DOHH2 (cell line): ENCODE measurements around the gene NUP160.
"Not testable (repeated sequence)": the region's sequence is repeated elsewhere in the genome, so short reads cannot be mapped to it uniquely, and the experiment has no call there.

ENCODE experiments used
- H3F3A ChIP-seq: fragments of 200-600 bp; sonication (generic), shearing (Covaris generic); 2 replicates; pipeline ENCODE4 v1.6.0; 2016; ENCODE audit warnings: antibody characterized with exemption, mild to moderate bottlenecking; ENCODE audit not compliant: control insufficient read depth, insufficient read depth
- H3K27ac ChIP-seq: fragments of 200-600 bp; sonication (generic); 2 replicates; pipeline ENCODE4 v1.5.1; 2014; ENCODE audit warnings: low read depth, mild to moderate bottlenecking, low read length, moderate library complexity
- H3K27me3 ChIP-seq: fragments of 200-600 bp; sonication (generic); 2 replicates; pipeline ENCODE4 v1.6.1; 2014; ENCODE audit warnings: mild to moderate bottlenecking, low read length, mixed read lengths; ENCODE audit not compliant: control insufficient read depth
- H3K36me3 ChIP-seq: fragments of 200-600 bp; sonication (generic); 2 replicates; pipeline ENCODE4 v1.6.1; 2014; ENCODE audit warnings: mild to moderate bottlenecking, low read length, moderate library complexity, mixed read lengths; ENCODE audit not compliant: control insufficient read depth
- H3K4me1 ChIP-seq: fragments of 200-600 bp; sonication (generic); 2 replicates; pipeline ENCODE4 v1.6.1; 2014; ENCODE audit warnings: mild to moderate bottlenecking, low read length, mixed read lengths; ENCODE audit not compliant: control insufficient read depth
- H3K4me2 ChIP-seq: fragments of 200-600 bp; sonication (generic); 2 replicates; pipeline ENCODE4 v1.6.0; 2014; ENCODE audit warnings: mild to moderate bottlenecking, low read length, moderate library complexity
- H3K4me3 ChIP-seq: fragments of 200-600 bp; sonication (generic); 2 replicates; pipeline ENCODE4 v1.5.1; 2014; ENCODE audit warnings: mild to moderate bottlenecking, low read length, mixed read lengths
- H3K79me2 ChIP-seq: fragments of 200-600 bp; sonication (generic); 2 replicates; pipeline ENCODE4 v1.6.1; 2014; ENCODE audit warnings: mild to moderate bottlenecking, low read length, mixed read lengths; ENCODE audit not compliant: control insufficient read depth
- H3K9me2 ChIP-seq: fragments of 200-600 bp; sonication (generic); replicated peaks from 2 replicates; pipeline ENCODE4 v1.6.1; 2014; ENCODE audit warnings: mild to moderate bottlenecking, low read length, mixed read lengths; ENCODE audit not compliant: control insufficient read depth
- H3K9me3 ChIP-seq: fragments of 200-600 bp; sonication (generic); 2 replicates; pipeline ENCODE4 v1.6.1; 2014; ENCODE audit warnings: antibody characterized with exemption, low read length, mixed read lengths; ENCODE audit not compliant: control insufficient read depth, insufficient read depth
- H4K20me1 ChIP-seq: fragments of 200-600 bp; sonication (generic); 2 replicates; pipeline ENCODE4 v1.6.0; 2014; ENCODE audit warnings: low read depth, mild to moderate bottlenecking, antibody characterized with exemption, low read length, moderate library complexity; ENCODE audit not compliant: control insufficient read depth, insufficient read depth
- EZH2phosphoT487 ChIP-seq: fragments of 200-600 bp; sonication (generic); IDR thresholded peaks from 2 replicates; pipeline ENCODE4 v1.6.1; 2017; ENCODE audit warnings: borderline replicate concordance, mild to moderate bottlenecking, antibody characterized with exemption, low read length, moderate library complexity, mixed read lengths
- TF ChIP-seq, protein P1 (sequence below): fragments of 200-600 bp; sonication (generic); IDR thresholded peaks from one replicate; pipeline ENCODE4 v1.5.1; 2014; ENCODE audit warnings: antibody characterized with exemption, mild to moderate bottlenecking, low read depth, low read length; ENCODE audit not compliant: poor library complexity, severe bottlenecking

Gene NUP160

DNA sequence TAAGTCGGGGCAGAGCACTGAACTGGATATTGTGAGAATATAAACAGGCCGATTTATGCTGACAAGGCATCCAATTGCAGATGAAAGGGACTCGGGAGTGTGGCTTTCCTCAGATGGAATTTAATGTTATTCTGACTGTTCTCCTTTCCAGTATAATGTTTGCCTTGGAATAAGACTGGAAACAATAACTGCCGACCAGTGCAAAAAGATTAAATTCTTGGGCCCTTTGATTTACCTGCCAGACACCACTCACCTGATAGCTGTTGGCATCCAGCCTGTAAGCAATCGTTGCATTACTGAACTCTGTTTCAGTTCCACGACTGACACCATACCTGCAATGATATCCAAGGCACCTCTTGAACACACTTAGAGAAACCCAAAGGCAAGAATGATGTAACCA lies 10.9 kb downstream of the NUP160 start:
- peaks cover 92% of the 10 kb centered on the region for H3K36me3 ChIP-seq
- no peaks in the 10 kb centered on the region for H3K9me2 ChIP-seq
- peaks cover 3% of the 10 kb centered on the region; the same call in 1 of the 2 replicates for H3F3A ChIP-seq
- H3K9me3 ChIP-seq, result no peaks in the 10 kb centered on the region
- H3K4me1 ChIP-seq, result no peaks in the 10 kb centered on the region
- H3K4me2 ChIP-seq, result no peak overlapping the region
- peaks cover 5% of the 10 kb centered on the region; the same call in 1 of the 2 replicates for H4K20me1 ChIP-seq
- no peak overlapping the region for H3K27ac ChIP-seq
- no peaks in the 10 kb centered on the region for H3K27me3 ChIP-seq
- no peak overlapping the region for H3K4me3 ChIP-seq
- TF ChIP-seq, protein P1, sequence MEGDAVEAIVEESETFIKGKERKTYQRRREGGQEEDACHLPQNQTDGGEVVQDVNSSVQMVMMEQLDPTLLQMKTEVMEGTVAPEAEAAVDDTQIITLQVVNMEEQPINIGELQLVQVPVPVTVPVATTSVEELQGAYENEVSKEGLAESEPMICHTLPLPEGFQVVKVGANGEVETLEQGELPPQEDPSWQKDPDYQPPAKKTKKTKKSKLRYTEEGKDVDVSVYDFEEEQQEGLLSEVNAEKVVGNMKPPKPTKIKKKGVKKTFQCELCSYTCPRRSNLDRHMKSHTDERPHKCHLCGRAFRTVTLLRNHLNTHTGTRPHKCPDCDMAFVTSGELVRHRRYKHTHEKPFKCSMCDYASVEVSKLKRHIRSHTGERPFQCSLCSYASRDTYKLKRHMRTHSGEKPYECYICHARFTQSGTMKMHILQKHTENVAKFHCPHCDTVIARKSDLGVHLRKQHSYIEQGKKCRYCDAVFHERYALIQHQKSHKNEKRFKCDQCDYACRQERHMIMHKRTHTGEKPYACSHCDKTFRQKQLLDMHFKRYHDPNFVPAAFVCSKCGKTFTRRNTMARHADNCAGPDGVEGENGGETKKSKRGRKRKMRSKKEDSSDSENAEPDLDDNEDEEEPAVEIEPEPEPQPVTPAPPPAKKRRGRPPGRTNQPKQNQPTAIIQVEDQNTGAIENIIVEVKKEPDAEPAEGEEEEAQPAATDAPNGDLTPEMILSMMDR, result no peak
- TF ChIP-seq EZH2phosphoT487, result no peak
- peaks cover 11% of the 10 kb centered on the region for H3K79me2 ChIP-seq

DNA sequence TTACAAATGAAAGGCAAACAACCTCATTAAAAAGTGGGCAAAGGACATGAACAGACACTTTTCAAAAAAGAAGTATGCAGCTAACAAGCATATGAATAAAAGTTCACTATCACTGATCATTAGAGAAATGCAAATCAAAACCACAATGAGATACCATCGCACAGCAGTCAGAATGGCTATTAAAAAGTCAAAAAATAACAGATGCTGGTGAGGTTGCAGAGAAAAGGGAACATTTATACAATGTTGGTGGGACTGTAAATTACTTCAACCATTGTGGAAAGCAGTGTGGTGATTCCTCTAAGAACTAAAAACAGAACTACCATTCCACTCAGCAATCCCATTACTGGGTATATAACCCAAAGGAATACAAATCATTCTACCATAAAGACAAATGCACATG lies 18.1 kb downstream of the NUP160 start:
- not testable (repeated sequence) for H3K27me3 ChIP-seq, H3K27ac ChIP-seq, H3K9me3 ChIP-seq, H3K9me2 ChIP-seq, H4K20me1 ChIP-seq, H3K4me3 ChIP-seq, H3K4me2 ChIP-seq, H3F3A ChIP-seq
- peaks cover 56% of the 10 kb centered on the region for H3K79me2 ChIP-seq
- peaks cover 87% of the 10 kb centered on the region for H3K36me3 ChIP-seq
- peaks cover 19% of the 10 kb centered on the region for H3K4me1 ChIP-seq

- H3K4me2 ChIP-seq, result no peak overlapping the region
- no peaks in the 10 kb centered on the region for H3K27me3 ChIP-seq
- H3K9me3 ChIP-seq, result no peaks in the 10 kb centered on the region
- H3K27ac ChIP-seq, result no peak overlapping the region
- H3F3A ChIP-seq, result no peaks in the 10 kb centered on the region
- no peaks in the 10 kb centered on the region for H4K20me1 ChIP-seq
- peaks cover 75% of the 10 kb centered on the region for H3K36me3 ChIP-seq
- no peaks in the 10 kb centered on the region for H3K9me2 ChIP-seq
- H3K4me3 ChIP-seq, result no peak overlapping the region
- no peak for TF ChIP-seq EZH2phosphoT487
- TF ChIP-seq, protein P1, result no peak
- peaks cover 56% of the 10 kb centered on the region for H3K79me2 ChIP-seq
- peaks cover 19% of the 10 kb centered on the region for H3K4me1 ChIP-seq
Observed at GRCh38 chr11:47828284-47828683, 19.9 kb downstream of the NUP160 start.

DNA sequence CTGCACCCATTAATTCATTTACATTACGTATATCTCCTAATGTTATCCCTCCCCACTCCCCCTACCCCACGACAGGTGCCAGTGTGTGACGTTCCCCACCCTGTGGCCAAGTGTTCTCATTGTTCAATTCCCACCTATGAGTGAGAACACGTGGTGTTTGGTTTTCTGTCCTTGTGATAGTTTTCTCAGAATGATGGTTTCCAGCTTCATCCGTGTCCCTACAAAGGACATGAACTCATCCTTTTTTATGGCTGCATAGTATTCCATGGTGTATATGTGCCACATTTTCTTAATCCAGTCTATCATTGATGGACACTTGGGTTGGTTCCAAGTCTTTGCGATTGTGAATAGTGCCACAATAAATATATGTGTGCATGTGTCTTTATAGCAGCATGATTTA lies 25.5 kb downstream of the NUP160 start:
- not testable (repeated sequence) for H3K4me1 ChIP-seq, H3K4me2 ChIP-seq, H3K27me3 ChIP-seq, H4K20me1 ChIP-seq, H3K27ac ChIP-seq, H3K9me3 ChIP-seq, H3K4me3 ChIP-seq, H3F3A ChIP-seq, H3K9me2 ChIP-seq
- H3K36me3 ChIP-seq, result peaks cover 60% of the 10 kb centered on the region
- H3K79me2 ChIP-seq, result peaks cover 19% of the 10 kb centered on the region
